Natural killer cell (primary cell): ENCODE data around the gene CD180. TPM values are rescaled to one million over a fixed set of nuclear protein-coding genes. Genes with fewer than 3 reads are reported as not detected.
A peak's percentile ranks its signal among the peaks of the same experiment; 100 is the strongest.

Experiments used
- ATAC-seq, 3 donors: fragments of 150-1000 bp in 2 of 3; fragments of 200-7000 bp in 1 of 3; cut with Tn5 transposase; 1 replicate in 1 of 3; 2 replicates in 2 of 3; pipeline ENCODE4 v1.10.0; 2021; ENCODE audit warnings: mild to moderate bottlenecking in 2 of 3, moderate library complexity in 2 of 3
- DNase-seq, 2 donors: peaks; one replicate each; pipeline versions ENCODE4 v3.0.0 to v3.0.0-alpha.2; 2013 to 2021; ENCODE audit warnings: mixed read lengths in 1 of 2
- H3K27ac ChIP-seq: one replicate; pipeline ENCODE4 v1.5.1; 2013; ENCODE audit warnings: mild to moderate bottlenecking, low read length
- H3K27me3 ChIP-seq: one replicate; pipeline ENCODE4 v1.6.1; 2013; ENCODE audit warnings: low read length; ENCODE audit not compliant: control insufficient read depth, insufficient read depth
- H3K36me3 ChIP-seq: one replicate; pipeline ENCODE4 v1.6.1; 2013; ENCODE audit warnings: low read length; ENCODE audit not compliant: control insufficient read depth, insufficient read depth
- H3K4me1 ChIP-seq: one replicate; pipeline ENCODE4 v1.6.1; 2013; ENCODE audit warnings: low read length; ENCODE audit not compliant: control insufficient read depth, insufficient read depth
- H3K4me3 ChIP-seq: one replicate; pipeline ENCODE4 v1.5.1; 2013; ENCODE audit warnings: low read length
- H3K9me3 ChIP-seq: one replicate; pipeline ENCODE4 v1.6.1; 2013; ENCODE audit warnings: low read length; ENCODE audit not compliant: control insufficient read depth, insufficient read depth
- H3K27ac Mint-ChIP-seq, 2 donors: one replicate each; pipeline ENCODE4 v1.8.0; 2022; ENCODE audit warnings: mild to moderate bottlenecking in 2 of 2, mixed read lengths in 2 of 2, moderate library complexity in 1 of 2
- H3K27me3 Mint-ChIP-seq, 2 donors: one replicate each; pipeline ENCODE4 v1.8.0; 2022; ENCODE audit warnings: low read depth in 2 of 2, mixed read lengths in 2 of 2
- H3K36me3 Mint-ChIP-seq: one replicate; pipeline ENCODE4 v1.8.0; 2022; ENCODE audit warnings: mixed read lengths
- H3K4me1 Mint-ChIP-seq, 2 donors: one replicate each; pipeline ENCODE4 v1.8.0; 2022; ENCODE audit warnings: mixed read lengths in 2 of 2
- H3K4me3 Mint-ChIP-seq: one replicate; pipeline ENCODE4 v1.8.0; 2022; ENCODE audit warnings: mild to moderate bottlenecking, moderate library complexity, mixed read lengths
- H3K9me3 Mint-ChIP-seq, 2 donors: one replicate each; pipeline ENCODE4 v1.8.0; 2022; ENCODE audit warnings: mixed read lengths in 2 of 2
- CTCF ChIP-seq: fragments of 200-600 bp; IDR thresholded peaks from one replicate; pipeline ENCODE4 v1.8.0; 2022; ENCODE audit warnings: antibody characterized with exemption
- WGBS: methylation state at CpG from one replicate; pipeline ENCODE4 v1.1.7; 2013; ENCODE audit warnings: missing lambda C conversion rate; ENCODE audit not compliant: insufficient coverage; 5-methylcytosine and 5-hydroxymethylcytosine counted together
- intact Hi-C: fragments of 100-400 bp; cut with micrococcal nuclease; formaldehyde crosslinking; loops from one replicate; pipeline ENCODE4 v1.14.2; 2022
- total RNA-seq, 4 donors: library from RNA; stranded (reverse); fragments of 120-200 nt in 1 of 4; gene quantifications; one replicate each; pipeline versions ENCODE4 v1.2.3 to v1.2.4, GENCODE V29; 2013 to 2022

Gene CD180
- total RNA-seq, 3 donors from 2014 or later (not counting 1 experiment from before 2014, with no cell fraction given), result 0.34 to 1.2 (median 1.1) TPM

GRCh38 chr5:67234671-67235176, 38.1 kb upstream of the CD180 start:
- TF ChIP-seq CTCF, result no peak

GRCh38 chr5:67233075-67233474, 36.5 kb upstream of the CD180 start:
- Histone ChIP-seq H3K4me1 (no peaks in the 10 kb centered on the region), H3K36me3 (no peaks in the 10 kb centered on the region), H3K4me3 (no peak overlapping the region), H3K9me3 (no peaks in the 10 kb centered on the region), H3K27me3 (peaks cover 3% of the 10 kb centered on the region), H3K27ac (no peak overlapping the region)
- Mint-ChIP-seq H3K27me3 (peaks cover 3 to 7% of the 10 kb centered on the region in 2 donors), H3K27ac (no peak overlapping the region), H3K4me1 (no peaks in the 10 kb centered on the region), H3K9me3 (no peaks in the 10 kb centered on the region), H3K36me3 (no peaks in the 10 kb centered on the region), H3K4me3 (no peak overlapping the region)
- DNase-seq (no peak), ATAC-seq (no peak)
- WGBS, result 90% methylated on average over 9 of the region's 9 CpGs
- TF ChIP-seq CTCF, result no peak
- intact Hi-C loops, result no loop called here

More at GRCh38 chr5:67234671-67235176, 38.1 kb upstream of the CD180 start:
- H3K27me3 ChIP-seq, result peaks cover 3% of the 10 kb centered on the region
- DNase-seq (no peak), ATAC-seq (no peak)
- no peak overlapping the region for H3K27ac ChIP-seq
- Mint-ChIP-seq H3K4me3 (no peak overlapping the region), H3K27ac (no peak overlapping the region), H3K27me3 (peaks cover 0 to 3% of the 10 kb centered on the region in 2 donors), H3K4me1 (no peaks in the 10 kb centered on the region), H3K9me3 (no peaks in the 10 kb centered on the region), H3K36me3 (no peaks in the 10 kb centered on the region)
- H3K36me3 ChIP-seq, result no peaks in the 10 kb centered on the region
- no peaks in the 10 kb centered on the region for H3K9me3 ChIP-seq
- no peaks in the 10 kb centered on the region for H3K4me1 ChIP-seq
- WGBS, result 39% methylated on average over 10 of the region's 10 CpGs
- intact Hi-C loops, result no loop called here
- H3K4me3 ChIP-seq, result no peak overlapping the region

- no peaks in the 10 kb centered on the region for H3K27me3 Mint-ChIP-seq
- TF ChIP-seq CTCF, result no peak
- peak overlapping the region; percentile 76 for H3K27ac ChIP-seq
- peaks cover 22 to 24% of the 10 kb centered on the region in 2 donors for H3K4me1 Mint-ChIP-seq
- H3K4me3 ChIP-seq, result no peak overlapping the region
- no peak overlapping the region for H3K27ac Mint-ChIP-seq
- peaks cover 20% of the 10 kb centered on the region for H3K4me1 ChIP-seq
- WGBS, result 29% methylated on average over 3 of the region's 3 CpGs
- no peaks in the 10 kb centered on the region for H3K27me3 ChIP-seq
- no peaks in the 10 kb centered on the region for H3K9me3 Mint-ChIP-seq
- DNase-seq (no peak), ATAC-seq (no peak)
- no peaks in the 10 kb centered on the region for H3K36me3 Mint-ChIP-seq
- no peak overlapping the region for H3K4me3 Mint-ChIP-seq
- H3K9me3 ChIP-seq, result no peaks in the 10 kb centered on the region
- intact Hi-C loops, result no loop called here
- no peaks in the 10 kb centered on the region for H3K36me3 ChIP-seq
Observed at GRCh38 chr5:67223211-67223610, 26.6 kb upstream of the CD180 start.
